HG03196 (cell line): ENCODE data around the gene TBP.
"Not testable (repeated sequence)": the region's sequence is repeated elsewhere in the genome, so short reads cannot be mapped to it uniquely, and the experiment has no call there.

Experiments
- ATAC-seq: cut with Tn5 transposase; IDR thresholded peaks from one replicate; pipeline ENCODE4 v1.9.1; 2021; ENCODE audit not compliant: unreplicated experiment

The TBP gene

DNA sequence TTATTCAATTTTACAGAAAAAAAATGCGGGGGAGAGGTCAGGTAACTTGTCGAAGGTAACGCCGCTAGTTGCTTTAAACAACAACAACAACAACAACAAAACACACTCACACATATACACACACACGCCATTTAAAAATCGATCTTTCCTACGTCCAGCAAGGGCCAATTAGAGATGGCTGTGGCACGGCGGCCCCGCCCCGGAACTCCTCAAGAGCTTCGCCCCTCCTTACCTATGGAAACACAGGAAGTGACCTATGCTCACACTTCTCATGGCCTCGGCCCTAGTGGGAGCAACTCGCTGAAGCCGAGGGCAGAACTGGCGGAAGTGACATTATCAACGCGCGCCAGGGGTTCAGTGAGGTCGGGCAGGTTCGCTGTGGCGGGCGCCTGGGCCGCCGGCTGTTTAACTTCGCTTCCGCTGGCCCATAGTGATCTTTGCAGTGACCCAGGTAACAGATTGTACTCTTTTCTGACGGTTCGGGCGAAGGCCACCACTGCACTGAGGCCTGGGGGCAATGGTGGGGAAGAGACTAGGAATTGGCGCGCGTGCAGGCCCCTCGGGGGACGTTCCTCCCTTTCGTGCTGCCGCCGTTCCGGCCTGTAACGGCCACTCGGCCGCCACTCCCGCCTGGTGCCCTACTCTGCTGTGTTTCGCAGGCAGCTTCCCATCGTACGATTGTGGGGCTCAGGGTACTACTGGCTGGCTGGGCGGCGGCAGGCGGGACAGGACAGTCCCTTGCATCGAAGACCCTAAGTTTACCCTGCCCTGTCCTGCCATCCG lies at the start of gene TBP:
TSS of gene TBP (plus strand) at position 357 of the 783 bp plus-strand sequence. CDS start 2,661 bp downstream, outside the sequence.
- peak; percentile 96 for ATAC-seq

DNA sequence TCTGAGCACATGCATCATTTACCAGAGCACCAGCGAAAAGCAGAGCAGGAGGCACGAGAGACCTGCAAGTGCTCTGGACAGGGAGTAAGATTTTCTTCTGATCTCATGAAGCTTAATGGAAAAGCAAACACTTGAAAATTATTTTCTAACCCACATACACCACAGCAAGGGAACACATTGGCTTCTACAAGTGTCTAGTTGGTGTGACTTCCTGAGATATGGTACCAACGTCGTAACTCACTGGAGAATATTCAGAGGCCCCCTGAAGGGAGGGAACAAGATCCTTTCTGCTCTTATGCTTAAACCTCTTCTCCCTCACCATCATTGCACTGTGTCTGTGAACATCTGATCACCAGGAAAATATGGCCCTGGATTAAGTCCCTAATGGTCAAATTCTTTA lies 49.7 kb upstream of the TBP start:
- ATAC-seq = no peak

DNA sequence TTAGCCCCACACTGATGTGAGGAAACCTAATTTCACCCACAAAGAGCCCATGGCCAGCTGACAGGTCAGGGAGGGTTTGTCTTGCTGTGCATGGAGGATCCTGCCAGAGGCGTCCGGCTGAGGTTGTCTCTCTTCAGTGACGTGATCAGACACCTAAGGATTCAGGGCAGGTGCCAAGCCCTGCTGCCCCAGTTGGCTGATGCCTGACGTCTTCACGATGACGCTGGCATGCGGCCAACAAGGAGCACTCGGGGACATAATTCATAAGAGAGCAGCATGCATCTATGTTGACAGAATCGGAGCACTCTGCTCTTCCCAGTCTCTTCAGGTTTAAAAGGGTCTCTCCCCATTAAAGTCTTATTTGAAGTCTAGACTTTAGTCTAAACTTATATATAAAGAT lies 48.9 kb upstream of the TBP start:
- no peak for ATAC-seq

DNA sequence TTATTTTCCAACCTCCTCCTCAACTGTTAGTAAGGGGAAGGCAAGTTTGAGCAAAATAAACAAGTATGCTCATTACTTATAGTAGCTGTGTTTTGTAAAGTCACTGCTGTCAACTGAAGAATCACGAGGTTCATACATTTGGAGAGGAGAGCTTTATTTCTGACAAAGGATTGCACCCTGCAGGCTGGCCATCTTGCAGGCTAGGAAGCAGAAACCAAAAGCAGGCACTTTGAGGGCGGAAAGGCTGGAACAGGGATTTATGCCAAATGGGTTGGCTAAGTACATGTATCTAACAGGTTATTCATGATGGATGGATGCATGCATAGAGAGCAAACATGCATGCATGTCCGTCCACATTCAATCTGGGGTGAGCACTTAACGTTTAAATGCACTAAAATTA lies 47.7 kb upstream of the TBP start:
- ATAC-seq = no peak

DNA sequence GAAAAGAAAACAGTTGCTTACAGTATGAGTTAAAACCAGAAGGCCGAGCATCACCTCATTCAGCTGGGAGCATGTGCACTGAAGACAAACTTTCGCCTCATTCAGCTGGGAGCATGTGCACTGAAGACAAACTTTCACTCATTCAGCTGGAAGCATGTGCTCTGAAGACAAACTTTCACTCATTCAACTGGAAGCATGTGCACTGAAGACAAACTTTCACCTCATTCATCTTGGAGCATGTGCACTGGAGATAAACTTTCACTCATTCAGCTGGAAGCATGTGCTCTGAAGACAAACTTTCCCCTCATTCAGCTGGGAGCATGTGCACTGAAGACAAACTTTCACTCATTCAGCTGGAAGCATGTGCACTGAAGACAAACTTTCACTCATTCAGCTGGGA lies 46.4 kb upstream of the TBP start:
- ATAC-seq = not testable (repeated sequence)

- ATAC-seq = not testable (repeated sequence)
Measured at GRCh38 chr6:170508275-170508674, 45.9 kb upstream of the TBP start.

DNA sequence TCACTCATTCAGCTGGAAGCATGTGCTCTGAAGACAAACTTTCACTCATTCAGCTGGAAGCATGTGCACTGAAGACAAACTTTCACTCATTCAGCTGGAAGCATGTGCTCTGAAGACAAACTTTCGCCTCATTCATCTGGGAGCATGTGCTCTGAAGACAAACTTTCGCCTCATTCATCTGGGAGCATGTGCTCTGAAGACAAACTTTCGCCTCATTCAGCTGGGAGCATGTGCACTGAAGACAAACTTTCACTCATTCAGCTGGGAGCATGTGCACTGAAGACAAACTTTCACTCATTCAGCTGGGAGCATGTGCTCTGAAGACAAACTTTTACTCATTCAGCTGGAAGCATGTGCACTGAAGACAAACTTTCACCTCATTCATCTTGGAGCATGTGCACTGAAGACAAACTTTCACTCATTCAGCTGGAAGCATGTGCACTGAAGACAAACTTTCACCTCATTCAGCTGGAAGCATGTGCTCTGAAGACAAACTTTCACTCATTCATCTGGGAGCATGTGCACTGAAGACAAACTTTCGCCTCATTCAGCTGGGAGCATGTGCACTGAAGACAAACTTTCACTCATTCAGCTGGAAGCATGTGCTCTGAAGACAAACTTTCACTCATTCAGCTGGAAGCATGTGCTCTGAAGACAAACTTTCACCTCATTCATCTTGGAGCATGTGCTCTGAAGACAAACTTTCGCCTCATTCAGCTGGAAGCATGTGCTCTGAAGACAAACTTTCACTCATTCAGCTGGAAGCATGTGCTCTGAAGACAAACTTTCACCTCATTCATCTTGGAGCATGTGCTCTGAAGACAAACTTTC lies 45.1 kb upstream of the TBP start:
- not testable (repeated sequence) for ATAC-seq

GRCh38 chr6:170509723-170510018 lies 44.5 kb upstream of the TBP start:
- no peak for ATAC-seq

DNA sequence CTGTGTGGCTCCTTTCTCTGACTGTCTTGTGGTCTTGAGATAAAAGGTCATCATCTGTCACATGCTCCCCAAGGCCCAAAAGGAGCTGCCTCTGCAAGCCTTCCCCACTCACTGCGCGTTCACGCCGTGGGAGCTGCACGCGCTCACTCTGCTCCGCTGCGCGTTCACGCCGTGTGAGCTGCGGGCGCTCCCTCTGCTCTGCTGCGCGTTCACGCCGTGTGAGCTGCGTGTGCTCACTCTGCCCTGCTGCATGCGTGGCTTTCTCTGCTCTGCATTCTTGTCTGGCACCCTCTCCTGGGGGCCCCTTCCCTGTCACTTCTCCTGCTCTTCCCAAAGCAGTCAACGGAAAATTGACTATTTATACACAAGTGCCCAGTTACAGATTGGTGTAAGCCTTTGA lies 43.5 kb upstream of the TBP start:
- ATAC-seq = no peak

GRCh38 chr6:170512249-170512648 lies 41.9 kb upstream of the TBP start:
- no peak for ATAC-seq

DNA sequence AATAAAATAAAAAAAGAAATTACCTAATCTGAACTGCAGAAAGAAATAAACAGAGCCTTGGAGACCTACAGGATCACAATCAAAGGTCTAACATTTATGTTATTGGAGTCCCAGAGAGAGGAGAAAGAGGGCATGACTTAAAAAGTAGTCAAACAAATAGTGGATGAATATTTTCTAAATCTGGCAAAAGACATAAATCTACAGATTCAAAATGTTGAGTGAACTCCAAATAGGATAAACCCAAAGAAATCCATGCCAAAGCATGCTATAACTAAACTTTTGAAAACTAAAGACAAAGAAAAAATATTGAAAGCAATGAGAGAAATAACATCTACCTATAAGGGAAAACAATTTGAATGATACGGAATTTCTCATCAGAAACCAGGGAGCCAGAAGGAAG lies 39.3 kb upstream of the TBP start:
- ATAC-seq = no peak

- ATAC-seq = peak; percentile 81
Measured at GRCh38 chr6:170516783-170517616, 37.2 kb upstream of the TBP start.

DNA sequence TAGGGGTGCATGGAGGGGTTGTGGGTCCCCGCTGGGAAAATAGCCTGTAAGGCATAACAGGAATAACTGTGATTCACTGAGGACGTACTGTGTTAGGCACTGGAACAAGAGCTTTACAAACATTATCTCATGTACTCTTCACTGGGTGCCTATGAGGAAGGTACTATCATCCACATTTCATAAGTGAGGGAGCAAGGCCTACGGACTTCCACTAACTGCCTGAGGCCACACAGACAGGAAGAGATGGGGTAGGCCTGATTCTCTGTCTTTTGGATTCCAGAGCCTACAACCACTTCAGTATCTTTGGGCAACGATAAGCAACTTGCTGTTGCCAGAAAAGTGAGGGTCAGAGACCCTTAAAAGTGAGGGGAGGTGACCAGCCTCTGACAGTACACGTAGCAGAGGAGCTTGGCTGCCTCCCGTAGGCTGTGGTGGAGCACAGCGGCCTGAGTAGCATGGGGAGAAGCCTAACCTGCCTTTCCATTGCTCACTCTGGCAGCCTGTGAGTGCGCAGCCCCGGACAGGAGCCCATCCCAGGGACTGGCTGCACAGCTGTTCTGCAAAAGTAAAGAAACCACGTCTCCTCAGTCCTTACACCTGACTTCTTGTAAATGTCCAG lies 31.5 kb upstream of the TBP start:
- ATAC-seq = no peak

DNA sequence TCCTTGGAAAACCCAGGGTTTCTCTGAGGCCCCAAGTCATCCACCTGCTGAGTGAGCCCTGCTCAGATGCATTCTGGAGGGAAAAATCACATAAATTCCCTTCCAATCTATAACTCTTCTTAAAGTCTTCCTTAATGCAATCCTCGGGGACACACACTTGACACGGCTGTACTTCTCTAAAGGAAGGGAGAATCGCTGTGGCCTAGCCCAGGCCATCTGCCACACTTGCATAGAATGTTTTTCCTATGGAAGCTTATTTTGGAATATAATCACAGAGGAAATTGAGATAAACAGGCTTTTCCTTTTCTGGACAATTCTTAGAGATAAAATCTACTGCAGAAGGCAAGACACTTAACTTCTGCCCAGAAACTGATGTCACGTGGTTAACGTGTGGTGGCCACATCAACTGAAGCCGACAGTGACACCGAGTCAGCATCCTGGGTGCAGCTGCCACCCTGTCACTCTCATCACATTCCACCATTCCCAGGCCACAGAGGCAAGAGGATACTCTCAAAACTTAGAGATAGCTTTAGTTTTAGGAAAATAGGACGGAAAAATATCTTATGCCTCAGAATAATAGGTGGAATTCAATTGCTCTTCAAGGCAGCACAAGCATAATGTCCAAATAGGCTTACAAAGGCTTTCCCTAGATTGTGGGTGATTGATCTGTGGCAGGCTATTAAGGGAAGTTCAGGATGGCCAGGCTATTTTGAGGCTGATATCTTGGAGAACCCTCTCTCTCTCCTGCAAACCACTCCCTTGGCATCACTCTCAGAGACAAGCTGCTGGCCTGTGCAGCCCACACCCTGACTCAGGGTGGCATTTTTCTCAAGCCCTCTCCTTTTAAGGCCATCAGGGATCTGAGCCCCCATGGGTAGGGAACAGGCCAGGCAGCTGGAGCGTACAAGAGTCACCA lies 30.7 kb upstream of the TBP start:
- no peak for ATAC-seq

GRCh38 chr6:170524172-170524502 lies 30.0 kb upstream of the TBP start:
- no peak for ATAC-seq

DNA sequence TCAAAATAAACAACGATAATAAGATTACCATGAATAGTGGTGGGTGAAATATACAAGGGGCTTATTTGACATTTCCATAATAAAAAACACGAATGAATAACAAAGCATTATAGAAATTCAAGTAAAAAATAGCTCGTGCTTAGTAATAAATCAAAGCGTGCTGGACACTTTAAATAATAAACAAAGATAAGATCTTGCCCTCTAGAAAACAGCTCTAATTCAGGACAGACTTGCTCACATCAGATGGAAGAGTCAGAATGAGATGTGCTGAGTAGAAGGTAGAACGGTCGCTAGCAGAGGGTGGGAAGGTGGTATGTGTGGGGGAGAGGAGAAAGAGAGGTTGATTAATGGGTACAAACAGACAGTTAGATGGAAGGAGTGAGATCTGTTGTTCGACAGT lies 28.4 kb upstream of the TBP start:
- no peak for ATAC-seq

- ATAC-seq = not testable (repeated sequence)
Measured at GRCh38 chr6:170527995-170528394, 26.2 kb upstream of the TBP start.

- ATAC-seq = peak; percentile 84
Measured at GRCh38 chr6:170529839-170530469, 24.2 kb upstream of the TBP start.

- ATAC-seq = no peak
Measured at GRCh38 chr6:170532867-170533488, 21.2 kb upstream of the TBP start.
